ENCODE measurements around the gene APOL1.

DNA sequence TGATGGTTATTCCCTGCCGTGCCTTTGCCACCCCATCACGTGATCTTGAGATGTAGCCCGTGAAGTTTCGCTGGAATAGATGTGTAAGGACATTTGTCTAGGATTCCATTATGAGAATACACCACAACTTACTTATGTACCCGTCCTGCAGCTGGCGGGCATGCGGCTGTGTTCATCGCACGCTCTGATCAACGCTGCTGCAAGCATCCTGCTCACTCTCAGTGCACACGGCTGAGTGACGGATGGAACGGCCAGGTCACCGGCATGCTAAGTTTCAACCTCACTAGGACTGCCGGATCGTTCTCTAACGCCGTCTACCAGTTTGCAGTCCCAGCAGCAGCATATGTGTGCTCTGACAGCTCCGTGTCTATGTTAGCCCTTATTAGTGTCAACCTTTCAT, 44.6 kb downstream of the APOL1 start:
- TF ChIP-seq, protein P1, sequence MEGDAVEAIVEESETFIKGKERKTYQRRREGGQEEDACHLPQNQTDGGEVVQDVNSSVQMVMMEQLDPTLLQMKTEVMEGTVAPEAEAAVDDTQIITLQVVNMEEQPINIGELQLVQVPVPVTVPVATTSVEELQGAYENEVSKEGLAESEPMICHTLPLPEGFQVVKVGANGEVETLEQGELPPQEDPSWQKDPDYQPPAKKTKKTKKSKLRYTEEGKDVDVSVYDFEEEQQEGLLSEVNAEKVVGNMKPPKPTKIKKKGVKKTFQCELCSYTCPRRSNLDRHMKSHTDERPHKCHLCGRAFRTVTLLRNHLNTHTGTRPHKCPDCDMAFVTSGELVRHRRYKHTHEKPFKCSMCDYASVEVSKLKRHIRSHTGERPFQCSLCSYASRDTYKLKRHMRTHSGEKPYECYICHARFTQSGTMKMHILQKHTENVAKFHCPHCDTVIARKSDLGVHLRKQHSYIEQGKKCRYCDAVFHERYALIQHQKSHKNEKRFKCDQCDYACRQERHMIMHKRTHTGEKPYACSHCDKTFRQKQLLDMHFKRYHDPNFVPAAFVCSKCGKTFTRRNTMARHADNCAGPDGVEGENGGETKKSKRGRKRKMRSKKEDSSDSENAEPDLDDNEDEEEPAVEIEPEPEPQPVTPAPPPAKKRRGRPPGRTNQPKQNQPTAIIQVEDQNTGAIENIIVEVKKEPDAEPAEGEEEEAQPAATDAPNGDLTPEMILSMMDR (IDR thresholded peaks at IDR 0.05; ENCODE audit: low read length): no peak
- no peak for TF ChIP-seq EZH2 (IDR thresholded peaks at IDR 0.05; ENCODE audit: borderline replicate concordance, low read length)
